Peyer's patch (tissue), 4 donors: ENCODE results near the gene GDPD5.

Experiments used
- POLR2A ChIP-seq, 2 donors: fragments of 450-650 bp; IDR thresholded peaks; one replicate each; pipeline ENCODE4 v1.5.1; 2017; ENCODE audit warnings: antibody characterized with exemption in 2 of 2, mild to moderate bottlenecking in 2 of 2, moderate library complexity in 2 of 2
- TF ChIP-seq, protein P1 (sequence below), 6 experiments: fragments of 450-650 bp in 4 of 6; fragments of 200-600 bp in 2 of 6; sonication (generic) in 1 of 6; IDR thresholded peaks; one replicate each; pipeline ENCODE4 v1.5.1; 2017 to 2019; ENCODE audit warnings: antibody characterized with exemption in 6 of 6, mild to moderate bottlenecking in 3 of 6, moderate library complexity in 1 of 6

DNA sequence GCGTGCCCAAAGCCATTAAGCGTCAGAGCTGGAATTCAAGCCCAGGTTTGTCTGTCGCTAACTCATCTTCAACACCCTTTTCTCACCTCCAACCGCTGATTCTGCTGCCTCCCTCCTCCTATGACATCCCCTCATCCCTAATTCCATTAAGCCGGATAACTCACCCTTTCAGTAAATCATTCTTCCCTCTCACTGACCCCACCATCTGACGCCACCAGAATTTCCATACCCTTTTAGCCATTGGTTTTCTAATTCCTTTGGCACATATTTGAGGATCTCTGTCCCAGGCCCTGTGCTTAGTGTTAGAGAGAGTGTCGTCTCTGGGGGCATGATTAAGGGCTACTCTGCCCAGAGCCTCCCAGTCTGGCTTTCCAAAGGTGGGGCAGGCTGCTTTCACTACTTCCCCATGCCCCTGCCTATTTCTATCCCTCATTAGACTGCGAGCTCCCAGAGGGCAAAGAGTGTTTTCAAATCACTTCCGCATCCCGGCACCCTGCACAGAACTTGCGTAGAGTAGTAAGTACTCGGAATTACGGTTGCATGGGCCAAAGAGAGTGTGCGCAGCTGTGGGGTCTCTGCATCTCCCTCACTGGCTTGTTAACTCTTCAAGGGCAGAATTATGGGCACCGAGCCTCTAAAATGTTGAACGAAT, 96.6 kb downstream of the GDPD5 start:
- no peak for TF ChIP-seq POLR2A (IDR thresholded peaks at IDR 0.05)
- TF ChIP-seq, protein P1, sequence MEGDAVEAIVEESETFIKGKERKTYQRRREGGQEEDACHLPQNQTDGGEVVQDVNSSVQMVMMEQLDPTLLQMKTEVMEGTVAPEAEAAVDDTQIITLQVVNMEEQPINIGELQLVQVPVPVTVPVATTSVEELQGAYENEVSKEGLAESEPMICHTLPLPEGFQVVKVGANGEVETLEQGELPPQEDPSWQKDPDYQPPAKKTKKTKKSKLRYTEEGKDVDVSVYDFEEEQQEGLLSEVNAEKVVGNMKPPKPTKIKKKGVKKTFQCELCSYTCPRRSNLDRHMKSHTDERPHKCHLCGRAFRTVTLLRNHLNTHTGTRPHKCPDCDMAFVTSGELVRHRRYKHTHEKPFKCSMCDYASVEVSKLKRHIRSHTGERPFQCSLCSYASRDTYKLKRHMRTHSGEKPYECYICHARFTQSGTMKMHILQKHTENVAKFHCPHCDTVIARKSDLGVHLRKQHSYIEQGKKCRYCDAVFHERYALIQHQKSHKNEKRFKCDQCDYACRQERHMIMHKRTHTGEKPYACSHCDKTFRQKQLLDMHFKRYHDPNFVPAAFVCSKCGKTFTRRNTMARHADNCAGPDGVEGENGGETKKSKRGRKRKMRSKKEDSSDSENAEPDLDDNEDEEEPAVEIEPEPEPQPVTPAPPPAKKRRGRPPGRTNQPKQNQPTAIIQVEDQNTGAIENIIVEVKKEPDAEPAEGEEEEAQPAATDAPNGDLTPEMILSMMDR (IDR thresholded peaks at IDR 0.05), result no peak
